K562 (cell line): Measurements from ENCODE around the gene SND1.

Experiments
- FOS ChIP-seq: IDR thresholded peaks from 3 replicates; pipeline ENCODE4 v1.6.1; 2011; ENCODE audit not compliant: insufficient read length; ENCODE audit errors: extremely low read depth
- FOXK2 ChIP-seq, 2 experiments: fragments of 450-650 bp; IDR thresholded peaks in 1 of 2; conservative IDR thresholded peaks in 1 of 2; 2 replicates each; pipeline ENCODE4 v1.6.1; 2016; ENCODE audit warnings: low read depth in 2 of 2, mild to moderate bottlenecking in 1 of 2
- FOXP1 ChIP-seq: sonication (generic); formaldehyde crosslinking; IDR thresholded peaks from 2 replicates; pipeline ENCODE4 v1.8.0; 2022; ENCODE audit warnings: mild to moderate bottlenecking, missing genetic modification reagents
- NFE2 ChIP-seq: IDR thresholded peaks from 2 replicates; pipeline ENCODE4 v1.6.1; 2014; ENCODE audit warnings: antibody characterized with exemption, low read depth
- RAD21 ChIP-seq, 2 experiments: fragments of 250-450 bp in 1 of 2; fragments of 450-650 bp in 1 of 2; sonication (Bioruptor Pico) in 1 of 2; formaldehyde crosslinking in 1 of 2; IDR thresholded peaks in 1 of 2; conservative IDR thresholded peaks in 1 of 2; 2 replicates each; pipeline versions ENCODE4 v1.4.0 to v1.8.0; 2020 to 2022; ENCODE audit warnings: mild to moderate bottlenecking in 2 of 2, moderate library complexity in 1 of 2
- ZNF239 ChIP-seq: fragments of 250-450 bp; sonication (Bioruptor Pico); IDR thresholded peaks from 2 replicates; pipeline ENCODE4 v1.4.0; 2020; ENCODE audit warnings: mild to moderate bottlenecking
- TF ChIP-seq, protein P1 (sequence below): fragments of 450-650 bp; formaldehyde crosslinking; IDR thresholded peaks from 2 replicates; pipeline ENCODE4 v1.4.0; 2022; ENCODE audit warnings: missing genetic modification characterization

DNA sequence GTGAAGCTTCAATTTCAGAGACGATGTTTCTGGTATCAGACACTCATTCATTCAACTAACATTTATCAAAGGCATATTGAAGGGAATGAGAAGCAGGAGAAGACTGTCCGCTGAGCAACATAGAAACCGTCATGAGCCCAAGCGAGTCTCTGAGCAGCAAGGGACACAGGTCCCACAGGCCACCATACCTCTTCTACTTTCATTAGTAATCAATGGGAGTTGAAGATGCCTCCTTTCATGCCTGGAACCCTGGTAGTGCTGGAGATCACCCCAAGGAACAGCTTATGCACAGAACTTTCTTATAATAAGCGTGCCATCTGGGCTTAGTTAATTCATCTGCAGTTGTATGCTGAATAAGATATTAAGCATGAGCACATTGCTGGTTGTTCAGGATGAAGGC lies 35.3 kb upstream of the SND1 start:
- TF ChIP-seq, protein P1, sequence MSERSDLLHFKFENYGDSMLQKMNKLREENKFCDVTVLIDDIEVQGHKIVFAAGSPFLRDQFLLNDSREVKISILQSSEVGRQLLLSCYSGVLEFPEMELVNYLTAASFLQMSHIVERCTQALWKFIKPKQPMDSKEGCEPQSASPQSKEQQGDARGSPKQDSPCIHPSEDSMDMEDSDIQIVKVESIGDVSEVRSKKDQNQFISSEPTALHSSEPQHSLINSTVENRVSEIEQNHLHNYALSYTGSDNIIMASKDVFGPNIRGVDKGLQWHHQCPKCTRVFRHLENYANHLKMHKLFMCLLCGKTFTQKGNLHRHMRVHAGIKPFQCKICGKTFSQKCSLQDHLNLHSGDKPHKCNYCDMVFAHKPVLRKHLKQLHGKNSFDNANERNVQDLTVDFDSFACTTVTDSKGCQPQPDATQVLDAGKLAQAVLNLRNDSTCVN (CRISPR knock-in tag) = no peak
- TF ChIP-seq NFE2 (no peak), FOXP1 (no peak), RAD21 (CRISPR knock-in tag; conservative IDR thresholded peaks at IDR 0.05 in 1 of 2, IDR thresholded peaks at IDR 0.05 in 1 of 2) (no peak), FOS (no peak), ZNF239 (no peak), FOXK2 (conservative IDR thresholded peaks at IDR 0.05 in 1 of 2, IDR thresholded peaks at IDR 0.05 in 1 of 2; ENCODE audit: low read depth in 2 of 2) (no peak)
